Tibial nerve (tissue), 4 donors: ENCODE results near the gene DENND4C.

ENCODE experiments used
- CTCF ChIP-seq, 5 experiments: fragments of 200-600 bp in 3 of 5; fragments of 450-650 bp in 2 of 5; sonication (generic) in 3 of 5; IDR thresholded peaks; one replicate each; pipeline ENCODE4 v1.5.1; 2016 to 2019; ENCODE audit warnings: antibody characterized with exemption in 5 of 5, mild to moderate bottlenecking in 3 of 5, moderate library complexity in 2 of 5
- EP300 ChIP-seq, 2 donors: sonication (generic); formaldehyde crosslinking; IDR thresholded peaks; one replicate each; pipeline ENCODE4 v1.6.1; 2017; ENCODE audit warnings: antibody characterized with exemption in 2 of 2, mild to moderate bottlenecking in 1 of 2
- POLR2A ChIP-seq, 2 donors: fragments of 450-650 bp; IDR thresholded peaks; one replicate each; pipeline ENCODE4 v1.6.1; 2017; ENCODE audit warnings: antibody characterized with exemption in 2 of 2, mild to moderate bottlenecking in 2 of 2, moderate library complexity in 2 of 2

- no peak for TF ChIP-seq CTCF (IDR thresholded peaks at IDR 0.05)
- TF ChIP-seq POLR2A (IDR thresholded peaks at IDR 0.05) = no peak
- TF ChIP-seq EP300 (IDR thresholded peaks at IDR 0.05) = no peak
Measured at GRCh38 chr9:19342947-19343346, 112.5 kb downstream of the DENND4C start.
